Amniotic epithelial cell (primary cell): ENCODE measurements around the gene RALGPS2.

Source experiments
- DNase-seq: peaks from one replicate; pipeline ENCODE4 v3.0.0-alpha.2; 2010; ENCODE audit warnings: low read depth

Gene RALGPS2

DNA sequence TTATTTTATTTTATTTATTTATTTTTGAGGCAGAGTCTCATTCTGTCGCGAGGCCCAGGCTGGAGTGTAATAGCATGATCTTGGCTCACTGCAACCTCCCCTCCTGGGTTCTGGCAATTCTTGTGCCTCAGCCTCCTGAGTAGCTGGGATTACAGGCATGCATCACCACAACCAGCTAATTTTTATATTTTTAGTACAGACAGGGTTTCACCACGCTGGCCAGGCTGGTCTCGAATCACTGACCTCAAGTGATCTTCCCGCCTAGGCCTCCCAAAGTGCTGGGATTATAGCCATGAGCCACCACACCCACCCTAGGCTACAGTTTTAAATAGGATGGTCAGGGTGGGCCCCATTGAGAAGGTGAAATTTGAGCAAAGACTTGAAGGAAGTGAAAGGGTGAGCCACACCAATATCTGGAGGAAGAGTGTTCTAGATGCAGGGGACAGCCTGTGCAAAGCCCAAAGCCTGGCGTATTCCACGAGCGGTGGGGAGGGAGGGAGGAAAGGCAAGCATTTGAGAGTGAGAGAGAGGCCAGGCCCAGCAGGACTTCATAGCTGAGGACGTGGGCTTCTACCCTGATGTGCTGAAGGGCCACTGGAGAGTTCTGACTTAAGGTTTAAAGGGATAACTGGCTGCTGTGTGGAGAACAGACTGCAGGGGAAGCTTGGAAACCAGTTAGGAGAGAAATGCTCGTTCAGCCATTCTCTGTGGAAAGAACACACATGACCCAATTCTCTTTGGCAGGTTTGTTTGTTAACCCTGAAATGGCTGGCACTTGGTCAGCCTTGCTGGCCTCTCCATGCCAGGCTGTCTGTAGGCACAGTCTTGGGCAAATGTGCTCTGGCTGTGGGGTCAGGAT is 238.0 kb downstream of the RALGPS2 start:
- no peak for DNase-seq

DNA sequence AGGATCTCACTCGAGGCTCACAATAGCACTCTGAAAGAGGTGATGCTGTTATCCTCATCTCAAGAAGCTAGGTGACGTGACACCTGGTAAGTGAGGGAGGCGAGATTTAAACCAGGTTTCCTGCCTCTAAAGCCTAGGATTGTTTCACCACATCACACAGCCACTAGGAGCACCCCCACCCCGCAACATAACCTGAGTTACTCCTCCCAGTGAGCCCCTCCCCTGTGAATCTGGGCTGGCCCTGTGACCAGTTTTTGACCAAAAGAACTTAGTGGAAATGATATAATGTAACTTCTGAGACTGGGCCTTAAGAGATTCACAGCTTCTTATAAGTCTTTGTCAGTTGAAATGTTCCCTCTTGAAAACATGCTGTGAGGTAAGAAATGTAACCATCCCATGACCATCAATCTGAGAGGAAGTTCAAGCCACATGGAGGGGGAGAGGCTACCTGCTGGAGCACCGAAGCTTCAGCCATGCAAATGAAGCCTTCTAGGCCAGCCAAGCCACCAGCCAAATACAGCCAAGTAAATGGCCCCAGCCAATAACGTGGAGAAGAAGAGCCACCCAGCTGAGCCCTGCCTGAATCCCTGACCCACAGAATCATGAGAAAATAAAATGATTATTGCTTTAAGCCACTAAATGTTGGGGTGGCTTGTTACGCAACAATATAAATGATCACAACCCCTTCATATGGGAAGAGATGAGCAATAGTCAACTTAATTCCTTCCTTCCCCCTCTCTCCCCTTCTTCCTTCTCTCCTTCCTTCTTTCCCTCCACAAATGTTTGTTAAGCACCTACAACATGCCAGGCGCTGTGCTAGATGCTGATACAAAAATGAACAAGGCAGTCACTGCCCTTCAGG is 239.7 kb downstream of the RALGPS2 start:
- DNase-seq, result no peak

DNA sequence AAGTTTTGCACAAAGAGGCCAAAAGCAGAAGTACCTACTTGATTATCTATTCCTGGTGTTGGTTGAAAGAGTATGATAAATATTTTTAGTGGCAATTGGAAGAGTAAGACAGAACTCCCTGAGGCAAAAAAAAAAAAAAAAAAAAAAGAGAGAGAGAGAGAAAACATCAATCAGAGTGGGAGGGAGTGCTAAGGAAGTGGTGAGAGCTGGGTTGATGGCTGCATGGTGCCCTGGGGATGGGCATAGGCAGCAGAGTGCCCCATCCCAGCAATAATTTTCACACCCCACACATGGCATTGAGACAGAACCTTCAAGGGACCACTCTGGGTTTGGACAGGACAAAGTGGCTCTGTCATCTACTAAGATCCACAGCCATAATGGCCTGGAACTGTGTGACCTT is 241.3 kb downstream of the RALGPS2 start:
- DNase-seq, result no peak

DNA sequence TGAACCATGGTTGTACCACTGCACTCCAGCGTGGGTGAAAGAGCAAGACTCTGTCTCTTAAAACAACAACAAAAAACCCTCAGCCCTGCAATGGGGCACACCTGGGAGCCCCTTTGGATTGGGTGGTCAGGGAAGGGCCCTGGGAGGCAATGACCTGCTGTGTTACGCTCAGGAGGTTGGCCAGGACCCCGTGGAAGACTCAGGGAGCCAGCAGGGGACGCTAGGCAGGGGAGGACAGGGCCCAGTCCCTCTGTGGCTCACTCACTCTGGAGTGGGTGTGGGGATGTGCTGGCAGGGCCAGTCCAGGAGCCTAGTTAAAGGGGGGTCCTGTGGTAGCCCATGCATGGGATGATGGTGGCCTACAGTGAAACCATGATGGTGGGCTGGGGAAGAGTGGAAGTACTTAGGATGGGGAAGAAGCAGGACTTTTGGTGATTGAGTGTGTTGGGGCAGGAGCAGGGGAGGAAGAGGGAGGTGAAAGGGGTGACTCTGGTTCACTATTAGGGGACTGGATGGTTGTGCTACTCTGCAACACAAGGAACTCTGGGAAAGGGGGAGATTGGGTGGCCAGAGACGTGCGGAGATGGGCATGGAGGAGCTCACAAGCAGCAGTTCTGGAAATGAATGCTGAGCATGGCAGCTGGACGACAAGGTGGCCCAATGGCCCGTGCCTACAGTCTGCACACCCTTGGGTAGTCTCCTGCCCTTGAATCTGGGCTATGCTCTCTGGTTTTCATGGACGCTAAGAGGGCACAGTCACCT is 244.4 kb downstream of the RALGPS2 start:
- DNase-seq, result no peak

DNA sequence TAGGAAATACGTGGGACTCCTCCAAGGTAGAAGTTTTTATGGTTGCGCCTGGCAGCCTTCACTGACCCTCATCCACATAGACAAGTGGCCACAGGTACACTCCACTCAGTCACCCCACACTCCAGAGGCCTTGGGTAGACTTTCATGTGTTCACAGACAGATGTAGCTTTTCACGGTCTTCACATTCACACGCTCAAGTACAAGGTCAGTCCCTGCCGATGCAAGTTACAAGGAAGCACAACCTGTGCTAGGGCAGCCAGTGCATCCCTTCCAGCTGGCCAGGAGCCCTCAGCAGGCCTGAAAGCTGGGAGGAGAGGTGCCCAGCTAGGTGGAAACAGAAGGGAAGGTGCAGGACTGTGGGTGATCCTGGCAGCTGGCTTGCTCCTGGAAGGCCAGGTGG is 245.1 kb downstream of the RALGPS2 start:
- no peak for DNase-seq
